ENCODE results near the gene RTEL1. TPM values are rescaled to one million over a fixed set of nuclear protein-coding genes. Genes with fewer than 3 reads are reported as not detected.
A peak's percentile ranks its signal among the peaks of the same experiment; 100 is the strongest.

RTEL1 gene
- total RNA-seq, 5 donors from 2014 or later (not counting 1 experiment from before 2014, with no cell fraction given) = 30.7 to 41.6 (median 36.8) TPM

GRCh38 chr20:63706852-63707557 lies 48.9 kb downstream of the RTEL1 start:
- ChIA-PET POLR2A (interaction anchor here in 1 of 2 donors (1.0 kb wide), 1 partner anchor 29 kb away, joined by 3 read pairs; the partner anchor contains the start of gene LIME1), CTCF (interaction anchor here in 1 of 2 donors (1.1 to 1.6 kb wide), 4 partner anchors 30 to 169 kb away, joined by 3 to 20 read pairs (median 9); partner anchors contain the start of genes LIME1, PTK6 and RTEL1)
- H3K36me3 ChIP-seq (ENCODE audit: control insufficient read depth in 2 of 2, extremely low read depth in 1 of 2, insufficient read depth in 1 of 2, low read length in 1 of 2) = peaks cover 25 to 50% of the 10 kb centered on the region in 2 donors
- H3K27ac Mint-ChIP-seq = peak overlapping the region; percentile 56 to 84
- no peaks in the 10 kb centered on the region for H3K9me3 Mint-ChIP-seq
- H3K27me3 Mint-ChIP-seq = no peaks in the 10 kb centered on the region
- H3K9me3 ChIP-seq = no peaks in the 10 kb centered on the region
- H3K36me3 Mint-ChIP-seq = peaks cover 23% of the 10 kb centered on the region
- peak in 34 of 35 experiments; percentile 41 to 79 (median 61) for DNase-seq
- peak overlapping the region; percentile 70 to 80 for H3K4me3 ChIP-seq (ENCODE audit: control insufficient read depth in 1 of 2, extremely low read depth in 1 of 2, low read length in 1 of 2)
- peaks cover 13 to 53% of the 10 kb centered on the region in 2 experiments for H3K4me1 ChIP-seq (ENCODE audit: control insufficient read depth in 1 of 2, extremely low read depth in 1 of 2, insufficient read depth in 2 of 2, low read length in 2 of 2)
- peak overlapping the region; percentile 86 to 88 (median 87) for H3K4me3 Mint-ChIP-seq
- peak overlapping the region; percentile 55 for H3K27ac ChIP-seq (ENCODE audit: low read length)
- H3K4me1 Mint-ChIP-seq = peaks cover 38 to 52% (median 40%) of the 10 kb centered on the region in 3 donors
- WGBS (ENCODE audit: insufficient coverage) = under 1% methylated on average over 56 of the region's 56 CpGs
- ATAC-seq (replicated peaks in 1 of 4) = peak; percentile 51 to 66 (median 56)
- H3K27me3 ChIP-seq (replicated peaks in 1 of 2; ENCODE audit: control insufficient read depth in 2 of 2, extremely low read depth in 1 of 2, insufficient read depth in 2 of 2, low read length in 1 of 2) = no peaks in the 10 kb centered on the region

GRCh38 chr20:63707558-63708300 lies 49.6 kb downstream of the RTEL1 start, which contains the start of the genes ARFRP1 and ZGPAT:
Gene ARFRP1 (minus strand): TSS chr20:63707976. CDS start chr20:63707091, 885 bp downstream.
Gene ZGPAT (plus strand): TSS chr20:63708039. CDS start chr20:63708581, 542 bp downstream.
- peaks cover 23 to 54% of the 10 kb centered on the region in 2 donors for H3K36me3 ChIP-seq (ENCODE audit: control insufficient read depth in 2 of 2, extremely low read depth in 1 of 2, insufficient read depth in 1 of 2, low read length in 1 of 2)
- Mint-ChIP-seq H3K4me1 (peaks cover 45 to 54% (median 47%) of the 10 kb centered on the region in 3 donors), H3K27ac (peak within 1 kb of the TSS; percentile 66 to 84), H3K27me3 (no peaks in the 10 kb centered on the region), H3K36me3 (peaks cover 31% of the 10 kb centered on the region), H3K4me3 (peak within 1 kb of the TSS; percentile 86 to 88 (median 87)), H3K9me3 (no peaks in the 10 kb centered on the region)
- under 1% methylated on average over 97 of the region's 98 CpGs for WGBS (ENCODE audit: insufficient coverage)
- no peaks in the 10 kb centered on the region for H3K9me3 ChIP-seq
- peak within 1 kb of the TSS; percentile 70 to 82 for H3K4me3 ChIP-seq (ENCODE audit: control insufficient read depth in 1 of 2, extremely low read depth in 1 of 2, low read length in 1 of 2)
- ATAC-seq (replicated peaks in 1 of 4) = peak; percentile 87 to 92 (median 92)
- H3K27ac ChIP-seq (ENCODE audit: low read length) = peak within 1 kb of the TSS; percentile 55
- CTCF ChIA-PET = interaction anchor here in 1 of 2 donors (0.6 to 1.6 kb wide), 6 partner anchors 29 to 170 kb away, joined by 3 to 20 read pairs (median 7); partner anchors contain the start of genes LIME1, PTK6, RTEL1 and TPD52L2
- DNase-seq = peak; percentile 69 to 93 (median 77)
- POLR2A ChIA-PET = interaction anchor here in 1 of 2 donors (0.6 to 1.0 kb wide), 3 partner anchors 28 to 358 kb away, joined by 3 read pairs; partner anchors contain the start of genes HELZ2 and LIME1
- peaks cover 13 to 51% of the 10 kb centered on the region in 2 experiments for H3K4me1 ChIP-seq (ENCODE audit: control insufficient read depth in 1 of 2, extremely low read depth in 1 of 2, insufficient read depth in 2 of 2, low read length in 2 of 2)
- no peaks in the 10 kb centered on the region for H3K27me3 ChIP-seq (replicated peaks in 1 of 2; ENCODE audit: control insufficient read depth in 2 of 2, extremely low read depth in 1 of 2, insufficient read depth in 2 of 2, low read length in 1 of 2)

- peak overlapping the region; percentile 77 to 88 (median 78) for H3K4me3 Mint-ChIP-seq
- Histone ChIP-seq H3K4me1 (ENCODE audit: control insufficient read depth in 1 of 2, extremely low read depth in 1 of 2, insufficient read depth in 2 of 2, low read length in 2 of 2) (peaks cover 13 to 51% of the 10 kb centered on the region in 2 experiments), H3K27ac (ENCODE audit: low read length) (peak overlapping the region; percentile 2), H3K36me3 (ENCODE audit: control insufficient read depth in 2 of 2, extremely low read depth in 1 of 2, insufficient read depth in 1 of 2, low read length in 1 of 2) (peaks cover 21 to 54% of the 10 kb centered on the region in 2 donors), H3K9me3 (no peaks in the 10 kb centered on the region), H3K27me3 (replicated peaks in 1 of 2; ENCODE audit: control insufficient read depth in 2 of 2, extremely low read depth in 1 of 2, insufficient read depth in 2 of 2, low read length in 1 of 2) (no peaks in the 10 kb centered on the region), H3K4me3 (ENCODE audit: control insufficient read depth in 1 of 2, extremely low read depth in 1 of 2, low read length in 1 of 2) (peak overlapping the region; percentile 70 to 82)
- no peaks in the 10 kb centered on the region for H3K9me3 Mint-ChIP-seq
- POLR2A ChIA-PET = interaction anchor here (0.6 to 1.0 kb wide), 4 partner anchors 27 to 488 kb away, joined by 3 read pairs; partner anchors contain the start of genes HELZ2 (in 1 of the 2) and LIME1 (in 1 of the 2)
- H3K27me3 Mint-ChIP-seq = no peaks in the 10 kb centered on the region
- ATAC-seq (replicated peaks in 1 of 4) (peak in 3 of 4 experiments; percentile 2 to 9 (median 2)), DNase-seq (peak in 2 of 35 experiments; percentile 15 to 32)
- peaks cover 33% of the 10 kb centered on the region for H3K36me3 Mint-ChIP-seq
- 23% methylated on average over 65 of the region's 67 CpGs for WGBS (ENCODE audit: insufficient coverage)
- H3K27ac Mint-ChIP-seq = peak overlapping the region; percentile 46 to 66
- CTCF ChIA-PET = interaction anchor here (0.5 to 1.6 kb wide), 6 partner anchors 11 to 171 kb away, joined by 3 to 20 read pairs (median 6); partner anchors contain the start of genes LIME1 (in 1 of the 2), PTK6 (in 1 of the 2) and TPD52L2 (in 1 of the 2)
- peaks cover 46 to 54% (median 51%) of the 10 kb centered on the region in 3 donors for H3K4me1 Mint-ChIP-seq
These were observed 50.4 kb downstream of the RTEL1 start for GRCh38 chr20:63708301-63709148.

GRCh38 chr20:63709149-63709527 lies 51.0 kb downstream of the RTEL1 start:
- H3K9me3 Mint-ChIP-seq = no peaks in the 10 kb centered on the region
- Histone ChIP-seq H3K4me1 (ENCODE audit: control insufficient read depth in 1 of 2, extremely low read depth in 1 of 2, insufficient read depth in 2 of 2, low read length in 2 of 2) (peaks cover 13 to 54% of the 10 kb centered on the region in 2 experiments), H3K27me3 (replicated peaks in 1 of 2; ENCODE audit: control insufficient read depth in 2 of 2, extremely low read depth in 1 of 2, insufficient read depth in 2 of 2, low read length in 1 of 2) (no peaks in the 10 kb centered on the region), H3K4me3 (ENCODE audit: control insufficient read depth in 1 of 2, extremely low read depth in 1 of 2, low read length in 1 of 2) (peak overlapping the region; percentile 70 to 82), H3K36me3 (ENCODE audit: control insufficient read depth in 2 of 2, extremely low read depth in 1 of 2, insufficient read depth in 1 of 2, low read length in 1 of 2) (peaks cover 16 to 53% of the 10 kb centered on the region in 2 donors), H3K27ac (ENCODE audit: low read length) (no peak overlapping the region), H3K9me3 (no peaks in the 10 kb centered on the region)
- peaks cover 36% of the 10 kb centered on the region for H3K36me3 Mint-ChIP-seq
- CTCF ChIA-PET = no interaction called here
- ATAC-seq (replicated peaks in 1 of 4) = no peak
- 91% methylated on average over 7 of the region's 17 CpGs for WGBS (ENCODE audit: insufficient coverage)
- POLR2A ChIA-PET = no interaction called here
- peaks cover 46 to 57% (median 51%) of the 10 kb centered on the region in 3 donors for H3K4me1 Mint-ChIP-seq
- H3K27ac Mint-ChIP-seq = peak overlapping the region in 1 of 2 donors; percentile 66
- DNase-seq = no peak
- no peaks in the 10 kb centered on the region for H3K27me3 Mint-ChIP-seq
- H3K4me3 Mint-ChIP-seq = peak overlapping the region; percentile 77 to 88 (median 78)

GRCh38 chr20:63711085-63711645 lies 53.1 kb downstream of the RTEL1 start:
- peak overlapping the region; percentile 31 to 34 for H3K27ac Mint-ChIP-seq
- CTCF ChIA-PET = no interaction called here
- Histone ChIP-seq H3K4me1 (ENCODE audit: control insufficient read depth in 1 of 2, extremely low read depth in 1 of 2, insufficient read depth in 2 of 2, low read length in 2 of 2) (peaks cover 13 to 47% of the 10 kb centered on the region in 2 experiments), H3K27me3 (replicated peaks in 1 of 2; ENCODE audit: control insufficient read depth in 2 of 2, extremely low read depth in 1 of 2, insufficient read depth in 2 of 2, low read length in 1 of 2) (no peaks in the 10 kb centered on the region), H3K27ac (ENCODE audit: low read length) (no peak overlapping the region), H3K9me3 (no peaks in the 10 kb centered on the region), H3K4me3 (ENCODE audit: control insufficient read depth in 1 of 2, extremely low read depth in 1 of 2, low read length in 1 of 2) (no peak overlapping the region), H3K36me3 (ENCODE audit: control insufficient read depth in 2 of 2, extremely low read depth in 1 of 2, insufficient read depth in 1 of 2, low read length in 1 of 2) (peaks cover 17 to 44% of the 10 kb centered on the region in 2 donors)
- DNase-seq (no peak), ATAC-seq (replicated peaks in 1 of 4) (no peak)
- H3K27me3 Mint-ChIP-seq = no peaks in the 10 kb centered on the region
- H3K36me3 Mint-ChIP-seq = peaks cover 47% of the 10 kb centered on the region
- peaks cover 0 to 6% (median 2%) of the 10 kb centered on the region in 3 donors for H3K9me3 Mint-ChIP-seq
- H3K4me3 Mint-ChIP-seq = peak overlapping the region in 1 of 3 donors; percentile 88
- WGBS (ENCODE audit: insufficient coverage) = 95% methylated on average over 7 of the region's 12 CpGs
- POLR2A ChIA-PET = no interaction called here
- H3K4me1 Mint-ChIP-seq = peaks cover 48 to 61% (median 59%) of the 10 kb centered on the region in 3 donors

Measured in T-cell (primary cell).